HL-60/S4 treated with retinoic acid at 250 ng/mL for 4 days and 3 days (cell line): ENCODE data around the gene SLC16A5.
"Not testable (repeated sequence)": the region's sequence is repeated elsewhere in the genome, so short reads cannot be mapped to it uniquely, and the experiment has no call there.

ENCODE experiments used
- in situ Hi-C: fragments of 300-500 bp; cut with MboI; formaldehyde crosslinking; loops from 2 replicates; pipeline ENCODE4 v1.7.0; 2022; ENCODE audit warnings: low sequenced_read_pairs

Gene SLC16A5

DNA sequence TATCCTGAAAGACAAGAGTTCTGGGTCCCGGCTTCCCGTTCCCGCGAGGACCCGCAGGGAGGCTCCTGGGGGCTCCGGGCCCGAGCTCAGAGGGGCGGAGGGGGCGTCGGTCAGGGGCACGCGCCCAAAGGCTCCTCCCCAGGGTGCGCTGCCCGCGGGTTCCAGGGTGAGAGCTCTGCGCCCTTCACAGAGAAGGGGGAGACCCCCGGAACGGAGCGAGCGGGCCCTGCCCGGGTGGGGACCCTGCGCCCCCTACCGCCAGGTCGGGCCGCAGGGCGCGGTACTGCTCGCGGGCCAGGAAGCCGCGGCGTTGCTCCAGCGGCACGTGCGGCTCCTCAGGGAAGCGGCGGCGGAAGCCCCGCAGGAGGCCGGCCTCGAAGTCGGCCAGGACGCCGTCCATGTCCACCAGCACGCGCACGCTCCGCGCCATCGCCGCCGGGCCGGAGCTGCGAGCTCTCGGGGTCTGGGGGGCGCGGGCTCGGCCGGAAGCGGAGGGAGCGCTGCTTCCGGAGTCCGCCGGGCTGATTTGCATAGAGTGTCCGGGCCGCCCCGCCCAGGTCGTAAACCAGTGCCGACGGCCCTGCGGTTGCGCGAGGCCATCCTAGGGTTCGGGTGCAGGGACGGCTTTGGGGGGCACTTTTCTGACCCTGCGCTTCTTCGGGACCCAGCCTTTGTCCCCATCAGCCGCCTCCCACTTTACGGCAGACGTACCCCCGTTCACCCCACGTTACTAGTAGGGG is 43.7 kb downstream of the SLC16A5 start, which contains the start of gene NT5C:
TSS of gene NT5C (minus strand) at position 465 of the 740 bp plus-strand sequence. CDS start at position 430, 35 bp downstream.
- in situ Hi-C loops: no loop called here

GRCh38 chr17:75132018-75133000 is 44.6 kb downstream of the SLC16A5 start:
- in situ Hi-C loops: not testable (repeated sequence)

DNA sequence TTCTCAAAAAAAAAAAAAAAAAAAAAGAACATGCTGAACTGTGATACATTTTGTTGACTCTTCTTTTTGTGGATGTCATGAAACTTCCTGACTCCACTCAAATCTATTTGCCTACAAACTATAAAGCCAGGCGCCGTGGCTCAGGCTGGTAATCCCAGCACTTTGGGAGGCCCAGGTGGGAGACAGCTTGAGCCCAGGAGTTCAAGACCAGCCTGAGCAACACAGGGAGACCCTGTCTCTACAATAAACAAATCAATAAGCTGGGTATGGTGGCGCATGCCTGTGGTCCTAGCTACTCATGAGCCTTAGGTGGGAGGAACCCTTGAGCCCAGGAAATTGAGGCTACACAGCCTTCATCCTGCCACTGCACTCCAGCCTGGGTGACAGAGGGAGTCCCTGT is 45.2 kb downstream of the SLC16A5 start:
- in situ Hi-C loops: no loop called here

GRCh38 chr17:75133607-75134347 is 46.0 kb downstream of the SLC16A5 start:
- in situ Hi-C loops: not testable (repeated sequence)

- in situ Hi-C loops: no loop called here
Observed at GRCh38 chr17:75135452-75135851, 47.7 kb downstream of the SLC16A5 start.

- in situ Hi-C loops: no loop called here
Observed at GRCh38 chr17:75135946-75136345, 48.2 kb downstream of the SLC16A5 start.

GRCh38 chr17:75137762-75138161 is 50.0 kb downstream of the SLC16A5 start:
- in situ Hi-C loops: not testable (repeated sequence)

GRCh38 chr17:75138519-75138918 is 50.8 kb downstream of the SLC16A5 start:
- in situ Hi-C loops: no loop called here

GRCh38 chr17:75142236-75142971 is 54.6 kb downstream of the SLC16A5 start:
- in situ Hi-C loops: no loop called here

GRCh38 chr17:75144816-75145512 is 57.2 kb downstream of the SLC16A5 start:
- in situ Hi-C loops: no loop called here

DNA sequence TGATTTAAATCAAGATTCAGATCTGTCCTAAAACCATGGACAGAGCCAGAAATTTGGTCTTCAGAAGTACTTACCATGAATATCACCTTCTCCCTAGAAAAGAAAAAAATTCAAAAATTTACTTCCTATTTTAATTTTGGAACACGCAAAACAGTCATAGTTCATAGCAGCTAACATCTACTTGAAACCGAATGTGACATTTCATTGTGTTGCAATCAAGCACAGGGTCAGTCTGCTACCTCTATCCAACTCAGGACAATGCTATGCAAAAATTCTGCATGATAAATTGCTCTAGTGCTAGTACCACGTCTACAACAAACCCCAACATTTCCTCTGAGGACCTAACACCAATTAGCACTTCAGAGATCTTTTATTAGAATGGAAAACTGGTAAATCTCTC is 58.8 kb downstream of the SLC16A5 start:
- in situ Hi-C loops: no loop called here

- in situ Hi-C loops: no loop called here
Observed at GRCh38 chr17:75147878-75148546, 60.3 kb downstream of the SLC16A5 start.

DNA sequence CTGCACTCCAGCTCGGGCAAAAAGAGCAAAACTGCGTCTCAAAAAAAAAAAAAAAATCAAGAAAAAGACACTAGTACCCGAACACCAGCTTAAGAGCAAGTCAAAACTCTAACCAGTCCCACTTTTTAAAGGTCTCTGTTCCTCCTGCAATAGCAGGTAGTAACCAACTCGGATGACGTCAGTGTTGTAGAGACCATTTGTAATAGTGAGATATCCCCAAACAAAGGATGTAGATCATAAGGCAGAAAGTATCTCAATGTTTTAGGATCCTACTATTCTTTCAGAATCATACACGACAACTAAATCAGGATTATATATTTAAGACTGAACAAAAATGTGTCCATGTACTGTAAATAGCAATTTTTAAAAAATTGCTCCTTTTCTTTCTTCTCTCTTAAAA is 64.2 kb downstream of the SLC16A5 start:
- in situ Hi-C loops: no loop called here

DNA sequence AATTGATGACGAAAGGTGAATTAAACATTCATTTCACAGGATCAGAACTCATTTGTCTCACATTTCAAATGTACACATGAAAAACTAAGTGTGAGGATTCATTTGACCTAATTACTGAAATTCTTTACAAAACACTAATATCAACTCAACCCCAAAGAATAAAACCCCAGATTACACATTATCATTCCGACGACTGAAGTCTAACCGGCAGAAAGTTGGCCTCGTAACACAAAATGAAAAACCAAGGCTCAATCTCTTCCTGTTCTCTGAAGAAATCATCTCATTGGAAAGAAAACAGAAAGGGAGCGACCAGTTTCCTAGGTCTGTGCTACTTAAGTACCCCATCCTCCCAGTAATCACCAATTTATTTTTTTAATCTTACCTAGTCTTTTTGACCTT is 64.8 kb downstream of the SLC16A5 start:
- in situ Hi-C loops: no loop called here

DNA sequence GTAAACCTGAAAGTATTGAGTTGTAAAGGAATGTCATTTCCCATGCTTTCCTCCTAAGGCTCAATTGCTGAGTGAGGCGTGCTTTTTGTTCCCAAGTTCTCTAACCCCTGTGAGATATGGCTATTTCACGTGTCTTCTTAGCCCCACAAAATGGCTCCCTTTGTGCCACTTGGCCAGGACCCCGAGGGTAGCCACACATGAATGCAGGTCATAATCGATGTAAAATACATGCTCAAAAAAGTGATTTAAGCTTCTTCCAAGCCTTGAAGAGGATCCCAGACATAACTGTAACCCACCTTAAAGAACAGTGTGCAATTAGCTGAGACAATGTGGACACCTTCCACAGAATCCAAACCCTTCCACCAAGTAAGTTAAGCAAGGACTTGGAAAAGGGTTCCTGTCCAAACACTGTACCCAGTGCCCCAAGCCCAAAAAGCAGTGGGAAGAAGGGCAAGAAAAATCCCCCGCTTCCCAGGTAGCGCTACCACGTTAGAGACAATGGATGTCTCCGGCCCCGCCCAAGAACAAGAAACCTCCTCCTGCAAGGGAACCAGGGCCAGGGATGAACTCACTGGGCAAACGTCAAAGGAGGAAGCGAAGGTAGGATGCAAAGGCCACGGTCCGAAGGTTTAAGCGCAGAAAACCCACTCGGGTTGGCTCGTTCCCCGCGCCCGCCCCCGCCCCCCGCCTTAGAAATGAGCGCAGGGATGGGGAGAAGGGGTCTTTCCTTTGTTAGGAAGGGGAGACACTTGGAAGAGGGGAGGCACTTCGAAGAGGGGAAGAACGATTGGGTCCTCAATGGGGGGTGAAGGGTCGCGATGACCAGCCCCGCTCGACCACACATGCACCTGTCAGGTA is 65.4 kb downstream of the SLC16A5 start:
- in situ Hi-C loops: no loop called here

- in situ Hi-C loops: no loop called here
Observed at GRCh38 chr17:75153780-75154194, 66.0 kb downstream of the SLC16A5 start.

DNA sequence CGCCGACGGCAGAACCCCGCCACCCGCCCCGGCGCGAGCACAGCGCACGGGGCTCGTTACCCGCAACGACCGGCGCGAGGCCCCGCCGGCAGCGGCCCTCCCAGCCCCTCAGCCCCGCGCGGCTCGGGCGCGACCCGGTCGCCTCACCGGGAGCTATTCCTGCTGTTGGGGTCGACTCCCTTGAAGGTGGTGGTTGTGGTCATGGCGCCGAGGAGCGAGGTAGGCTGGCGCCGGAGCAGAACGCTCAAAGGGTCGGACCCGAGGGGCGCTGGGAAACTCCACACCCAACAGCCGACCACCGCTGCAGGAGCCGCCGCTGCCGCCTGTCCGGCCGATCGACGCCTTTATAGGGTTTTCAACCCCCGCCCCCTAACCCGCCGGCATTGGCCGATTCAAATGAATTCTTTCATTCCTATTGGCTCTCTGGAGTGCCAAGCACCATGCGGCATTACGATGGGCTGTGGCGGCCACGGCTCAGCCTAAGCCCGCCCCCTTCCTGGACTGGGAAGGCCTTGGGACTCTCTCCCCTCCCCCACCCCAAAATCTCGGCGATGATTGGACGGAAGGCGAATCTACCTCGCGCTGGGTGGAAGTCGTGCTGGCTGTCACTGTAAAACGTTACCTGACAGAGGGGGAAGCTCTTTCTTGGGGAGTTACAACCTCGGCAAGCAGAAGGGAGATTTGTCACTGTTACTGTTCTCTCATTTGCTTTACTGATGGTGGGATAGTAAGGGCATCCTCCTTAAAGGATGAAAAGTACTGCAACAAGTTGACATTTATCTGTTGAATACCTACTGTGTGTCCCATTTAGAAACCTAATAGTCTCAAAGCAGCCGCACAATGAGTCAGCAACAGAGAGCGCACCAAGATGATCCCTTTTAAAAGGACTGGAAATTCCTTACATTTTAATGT is 66.7 kb downstream of the SLC16A5 start, which contains the start of gene JPT1:
TSS of gene JPT1 (minus strand) at position 318 of the 912 bp plus-strand sequence. CDS start at position 203, 115 bp downstream.
- in situ Hi-C loops: no loop called here
